HG03095 (cell line): ENCODE results near the gene LRRK1.

ENCODE experiments used
- ATAC-seq: cut with Tn5 transposase; IDR thresholded peaks from one replicate; pipeline ENCODE4 v1.9.1; 2021; ENCODE audit warnings: moderate library complexity; ENCODE audit not compliant: unreplicated experiment

Gene LRRK1

GRCh38 chr15:101052031-101052620 lies 133.0 kb downstream of the LRRK1 start:
- no peak for ATAC-seq

GRCh38 chr15:101052681-101053121 lies 133.5 kb downstream of the LRRK1 start:
- no peak for ATAC-seq

GRCh38 chr15:101053261-101053660 lies 134.1 kb downstream of the LRRK1 start:
- no peak for ATAC-seq

- ATAC-seq: no peak
These were observed 135.0 kb downstream of the LRRK1 start for GRCh38 chr15:101054116-101054515.

- no peak for ATAC-seq
These were observed 135.8 kb downstream of the LRRK1 start for GRCh38 chr15:101054991-101055390.

DNA sequence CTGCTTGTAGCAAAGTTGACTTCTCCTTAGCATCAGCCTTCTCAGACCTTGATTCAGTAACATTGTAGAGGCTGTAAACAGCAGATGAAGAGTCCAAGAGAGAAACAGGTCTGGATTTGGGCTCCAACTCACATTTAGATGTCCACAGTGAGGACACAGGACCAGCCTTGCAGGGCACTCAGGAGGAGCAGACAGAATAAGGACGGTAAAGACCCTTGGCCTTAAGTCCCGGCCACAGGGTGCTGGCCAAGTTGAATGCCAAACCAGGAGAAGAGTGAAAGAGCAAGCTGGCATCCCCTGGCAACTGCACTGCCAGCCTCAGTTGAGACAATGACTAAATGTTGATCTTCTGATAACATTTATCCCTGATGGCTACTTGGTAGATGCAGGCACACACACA lies 136.3 kb downstream of the LRRK1 start:
- ATAC-seq: no peak

DNA sequence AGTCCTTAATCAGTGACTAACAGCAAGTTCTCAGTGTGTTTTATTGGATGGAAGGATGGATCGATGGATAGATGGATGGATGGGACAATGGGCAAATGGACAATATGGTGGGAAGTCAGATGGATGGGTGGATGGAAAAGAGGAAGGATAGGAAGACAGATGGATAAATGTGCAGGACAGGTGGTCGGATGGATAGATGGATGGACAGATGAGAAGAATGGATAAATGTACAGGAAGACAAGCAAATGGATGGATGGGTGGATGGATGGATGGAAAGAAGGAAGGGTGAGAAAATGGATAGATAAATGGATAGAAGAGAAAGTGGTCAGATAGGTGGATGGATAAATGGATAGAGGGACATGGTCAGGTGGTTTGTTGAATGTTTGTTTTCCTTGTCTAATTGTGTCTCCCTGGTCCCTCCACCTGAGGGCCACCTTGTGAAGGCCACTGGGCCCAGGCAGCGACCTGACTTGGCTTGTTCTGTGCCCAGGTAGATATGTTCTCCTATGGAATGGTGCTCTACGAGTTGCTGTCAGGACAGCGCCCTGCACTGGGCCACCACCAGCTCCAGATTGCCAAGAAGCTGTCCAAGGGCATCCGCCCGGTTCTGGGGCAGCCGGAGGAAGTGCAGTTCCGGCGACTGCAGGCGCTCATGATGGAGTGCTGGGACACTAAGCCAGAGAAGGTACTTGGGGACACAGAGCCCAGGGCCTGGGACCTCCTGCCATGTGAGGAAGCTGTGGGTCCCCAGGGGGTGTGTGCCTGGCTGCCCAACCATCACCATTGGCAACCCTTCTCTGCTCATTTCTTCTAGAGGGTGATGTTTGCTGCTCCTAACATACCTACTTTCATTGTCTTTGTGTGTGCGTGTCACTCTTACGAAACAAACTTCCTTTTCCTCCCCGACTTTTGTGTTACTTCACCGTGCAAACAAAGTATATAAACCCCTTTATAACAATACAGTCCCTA lies 137.5 kb downstream of the LRRK1 start:
- no peak for ATAC-seq

GRCh38 chr15:101057841-101058407 lies 138.8 kb downstream of the LRRK1 start:
- ATAC-seq: no peak

DNA sequence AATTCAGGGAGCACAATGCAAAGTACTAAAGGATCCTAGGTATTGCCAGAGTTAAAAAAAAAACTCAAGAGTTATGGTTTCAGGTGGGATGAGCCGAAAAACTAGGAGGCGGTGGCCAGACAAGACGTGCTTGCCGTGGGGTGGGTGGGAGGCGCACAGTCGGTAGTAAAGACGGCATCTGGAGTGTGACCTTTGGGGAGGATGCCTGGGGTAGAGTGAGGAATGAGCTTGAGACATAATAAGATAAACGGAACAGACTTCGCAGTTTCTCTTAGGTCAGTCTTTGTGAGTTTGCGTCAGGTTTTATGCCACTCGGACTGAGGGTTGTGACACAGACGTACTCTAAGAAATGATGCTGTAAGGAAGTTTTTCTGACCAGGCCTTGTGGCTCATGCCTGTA lies 139.6 kb downstream of the LRRK1 start:
- no peak for ATAC-seq

- ATAC-seq: no peak
These were observed 140.5 kb downstream of the LRRK1 start for GRCh38 chr15:101059381-101060341.

DNA sequence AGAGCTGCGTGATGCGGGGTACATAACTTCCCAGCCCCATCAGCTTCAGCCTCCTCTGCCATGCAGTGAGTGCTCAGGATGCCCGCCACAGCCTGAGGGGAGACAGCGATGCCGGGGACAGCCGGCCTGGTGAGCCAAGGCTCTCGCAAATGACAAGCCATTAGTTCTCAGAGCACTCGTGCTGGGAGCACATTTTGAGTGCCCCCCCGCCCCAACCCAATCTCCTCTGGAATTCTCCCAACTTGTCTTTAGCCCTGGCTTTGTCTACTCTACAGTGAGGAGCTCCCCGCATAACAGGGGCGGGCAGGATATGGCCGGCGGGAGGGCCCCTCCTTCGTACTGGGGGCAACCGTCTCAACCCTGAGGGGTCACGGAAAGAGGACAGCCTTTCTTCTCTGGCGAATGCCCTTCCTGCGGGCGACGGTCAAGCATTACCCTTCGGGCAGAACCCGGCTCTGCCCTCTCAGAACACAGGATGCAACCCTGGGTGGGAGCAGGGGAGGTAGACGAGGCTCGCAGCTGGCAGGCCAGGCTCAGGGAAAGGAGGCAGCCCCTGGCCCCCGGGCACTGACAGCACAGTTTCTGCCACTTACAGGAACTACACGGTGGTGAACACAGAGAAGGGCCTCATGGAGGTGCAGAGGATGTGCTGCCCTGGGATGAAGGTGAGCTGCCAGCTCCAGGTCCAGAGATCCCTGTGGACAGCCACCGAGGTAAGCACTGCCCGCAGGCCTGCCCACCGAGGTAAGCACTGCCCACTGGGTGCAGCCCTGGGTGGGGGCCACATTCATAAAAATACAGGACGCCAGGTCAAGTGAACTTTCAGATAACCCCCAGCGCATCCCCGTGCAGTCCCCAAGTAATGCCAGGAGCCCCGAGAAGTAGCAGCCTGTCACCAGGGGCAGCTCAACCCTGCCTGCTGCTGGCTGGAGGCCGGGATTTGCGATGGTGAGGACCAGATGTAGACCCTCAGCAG lies 141.7 kb downstream of the LRRK1 start:
- no peak for ATAC-seq

DNA sequence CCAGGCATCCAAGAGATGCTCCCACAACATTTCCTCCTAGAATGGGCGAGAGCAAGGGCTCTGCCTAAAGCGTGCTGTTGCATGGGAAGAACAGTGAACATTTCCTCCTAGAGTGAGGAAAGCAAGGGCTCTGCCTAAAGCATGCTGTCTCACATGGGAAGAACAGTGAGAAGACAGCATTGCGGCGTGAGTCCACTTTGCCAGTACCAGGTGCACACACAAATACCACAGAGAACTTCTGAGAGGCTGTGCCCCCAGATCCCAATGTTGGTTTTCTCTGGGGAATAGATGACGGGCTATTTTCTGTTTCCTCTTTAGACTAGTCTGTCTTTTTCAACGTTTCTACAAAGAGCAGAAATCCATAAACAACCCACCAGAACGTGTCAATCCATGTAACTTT lies 142.9 kb downstream of the LRRK1 start:
- ATAC-seq: no peak

- peak; percentile 45 for ATAC-seq
These were observed 143.5 kb downstream of the LRRK1 start for GRCh38 chr15:101062471-101063171.

GRCh38 chr15:101063212-101063611 lies 144.1 kb downstream of the LRRK1 start:
- ATAC-seq: no peak

DNA sequence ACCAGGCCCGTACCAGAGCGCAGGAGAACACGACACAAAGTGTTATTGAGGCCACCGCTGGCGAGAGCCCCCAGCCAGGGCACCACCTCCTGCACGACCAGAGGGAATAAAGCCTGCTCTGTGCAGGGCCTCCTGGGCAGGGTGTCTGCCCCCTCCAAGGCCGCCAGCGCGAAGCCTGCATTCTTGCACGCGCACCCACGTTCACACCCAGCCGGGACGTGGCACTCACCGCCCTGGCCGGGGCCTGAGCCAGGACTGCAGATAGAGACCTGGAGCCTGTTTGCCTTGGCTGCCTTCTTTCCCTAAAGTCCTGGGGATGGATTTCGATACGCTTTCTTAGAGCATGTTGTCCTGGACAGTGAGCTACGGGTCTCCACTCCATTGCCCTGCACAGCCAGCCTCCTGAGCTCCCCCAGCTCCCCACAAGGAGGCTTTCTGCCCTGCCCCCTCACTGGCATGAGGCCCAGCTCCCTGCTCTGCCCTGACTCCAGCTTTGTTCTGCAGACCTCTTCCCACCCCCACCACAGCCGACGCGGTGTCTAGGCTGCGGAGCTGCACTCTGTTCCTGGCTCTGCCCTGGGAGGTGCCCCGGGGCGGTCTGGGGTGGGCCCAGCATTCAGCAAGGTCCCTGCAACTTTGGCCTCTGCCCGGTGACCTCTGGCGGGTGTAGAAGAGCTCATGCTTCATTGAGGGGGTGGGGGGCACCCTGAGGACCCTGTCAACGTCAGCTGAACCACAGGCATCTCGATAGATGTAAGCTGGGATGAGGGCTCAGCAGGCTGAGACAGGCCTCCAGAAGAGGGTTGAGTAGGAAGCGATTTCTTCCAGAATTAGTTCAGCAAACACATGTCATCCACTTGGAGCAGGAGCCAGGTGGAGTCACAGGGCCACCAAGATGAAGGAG lies 145.0 kb downstream of the LRRK1 start:
- ATAC-seq: no peak

DNA sequence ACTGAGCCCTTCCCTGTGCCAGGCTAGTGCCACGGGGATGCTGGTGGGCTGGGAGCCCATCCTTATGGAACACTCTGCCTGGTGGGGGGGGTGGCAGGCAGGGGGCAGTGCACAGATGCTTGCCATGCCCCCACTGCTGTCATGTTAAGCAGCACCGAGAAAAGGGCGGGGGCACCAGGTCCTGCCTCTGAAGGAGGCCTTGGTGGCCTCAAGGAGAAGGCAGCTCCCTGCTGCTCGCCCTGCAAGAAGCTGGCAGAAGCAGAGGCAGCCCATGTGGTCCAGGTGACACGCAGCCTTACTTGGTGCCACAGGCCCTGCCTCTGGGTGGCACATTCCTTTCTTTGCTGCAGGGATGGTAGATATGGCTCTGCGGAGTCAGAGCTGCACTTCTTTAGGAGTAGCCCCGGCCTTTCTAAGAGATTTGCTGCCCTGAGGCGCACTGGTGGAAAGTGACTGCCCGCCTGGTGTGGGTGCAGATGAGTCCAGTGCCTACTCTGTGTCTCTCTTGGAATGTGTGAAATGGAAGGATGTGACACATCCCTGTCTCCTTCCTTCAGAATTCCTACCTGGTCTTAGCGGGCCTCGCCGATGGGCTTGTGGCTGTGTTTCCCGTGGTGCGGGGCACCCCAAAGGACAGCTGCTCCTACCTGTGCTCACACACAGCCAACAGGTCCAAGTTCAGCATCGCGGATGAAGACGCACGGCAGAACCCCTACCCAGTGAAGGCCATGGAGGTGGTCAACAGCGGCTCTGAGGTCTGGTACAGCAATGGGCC lies 145.8 kb downstream of the LRRK1 start:
- ATAC-seq: no peak

GRCh38 chr15:101065570-101066221 lies 146.5 kb downstream of the LRRK1 start:
- ATAC-seq: no peak
